T-cell (primary cell): ENCODE results near the gene PIEZO2. TPM values are rescaled to one million over a fixed set of nuclear protein-coding genes. Genes with fewer than 3 reads are reported as not detected.

Experiments used
- ATAC-seq, 4 experiments: fragments of 200-7000 bp in 3 of 4; fragments of 150-1000 bp in 1 of 4; cut with Tn5 transposase; replicated peaks in 1 of 4; 1 replicate in 3 of 4; 2 replicates in 1 of 4; pipeline ENCODE4 v1.10.0; 2021; ENCODE audit warnings: moderate library complexity in 3 of 4, mild to moderate bottlenecking in 2 of 4, moderate number of reproducible peaks in 1 of 4
- CTCF ChIA-PET, 2 donors: fragments of 300-600 bp; sonication (Branson Sonifier 250); formaldehyde crosslinking; loops; one replicate each; lab custom pipeline; 2022; ENCODE audit warnings: antibody characterized with exemption in 2 of 2; lab: Charles Lee
- POLR2A ChIA-PET, 2 donors: fragments of 300-600 bp; sonication (Branson Sonifier 250); formaldehyde crosslinking; loops; one replicate each; lab custom pipeline; 2022; ENCODE audit warnings: antibody characterized with exemption in 2 of 2; lab: Charles Lee
- DNase-seq, 35 experiments: peaks; one replicate each; pipeline versions ENCODE4 v3.0.0 to v3.0.0-alpha.2; 2013 to 2023
- H3K27ac ChIP-seq: one replicate; pipeline ENCODE4 v1.5.1; 2013; ENCODE audit warnings: low read length
- H3K27me3 ChIP-seq, 2 experiments: replicated peaks in 1 of 2; 1 replicate in 1 of 2; 2 replicates in 1 of 2; pipeline versions ENCODE4 v1.6.1 to v1.7.0; 2013; ENCODE audit warnings: low read length in 1 of 2, mixed read lengths in 1 of 2; ENCODE audit not compliant: control insufficient read depth in 2 of 2, insufficient read depth in 2 of 2; ENCODE audit errors: extremely low read depth in 1 of 2
- H3K36me3 ChIP-seq, 2 donors: 1 replicate in 1 of 2; 2 replicates in 1 of 2; pipeline versions ENCODE4 v1.6.1 to v1.7.0; 2013; ENCODE audit warnings: low read length in 1 of 2; ENCODE audit not compliant: control insufficient read depth in 2 of 2, insufficient read depth in 1 of 2; ENCODE audit errors: extremely low read depth in 1 of 2
- H3K4me1 ChIP-seq, 2 experiments: 1 replicate in 1 of 2; 2 replicates in 1 of 2; pipeline versions ENCODE4 v1.6.1 to v1.7.0; 2013; ENCODE audit warnings: low read length in 2 of 2, mixed read lengths in 1 of 2; ENCODE audit not compliant: insufficient read depth in 2 of 2, control insufficient read depth in 1 of 2; ENCODE audit errors: extremely low read depth in 1 of 2
- H3K4me3 ChIP-seq, 2 donors: 1 replicate in 1 of 2; 2 replicates in 1 of 2; pipeline versions ENCODE4 v1.5.1 to v1.7.0; 2013; ENCODE audit warnings: mild to moderate bottlenecking in 2 of 2, low read length in 1 of 2, moderate library complexity in 1 of 2; ENCODE audit not compliant: control insufficient read depth in 1 of 2; ENCODE audit errors: extremely low read depth in 1 of 2
- H3K9me3 ChIP-seq: 2 replicates; pipeline ENCODE4 v1.7.0; 2013
- H3K27ac Mint-ChIP-seq, 2 donors: one replicate each; pipeline ENCODE4 v1.8.0; 2020 to 2021; ENCODE audit warnings: mild to moderate bottlenecking in 2 of 2, mixed read lengths in 2 of 2
- H3K27me3 Mint-ChIP-seq, 2 donors: one replicate each; pipeline ENCODE4 v1.8.0; 2021 to 2022; ENCODE audit warnings: mixed read lengths in 2 of 2
- H3K36me3 Mint-ChIP-seq: one replicate; pipeline ENCODE4 v1.8.0; 2021; ENCODE audit warnings: mixed read lengths
- H3K4me1 Mint-ChIP-seq, 3 donors: one replicate each; pipeline ENCODE4 v1.8.0; 2020 to 2022; ENCODE audit warnings: mixed read lengths in 3 of 3, mild to moderate bottlenecking in 1 of 3
- H3K4me3 Mint-ChIP-seq, 3 donors: one replicate each; pipeline ENCODE4 v1.8.0; 2020 to 2022; ENCODE audit warnings: mild to moderate bottlenecking in 3 of 3, mixed read lengths in 3 of 3, moderate library complexity in 3 of 3
- H3K9me3 Mint-ChIP-seq, 3 donors: one replicate each; pipeline ENCODE4 v1.8.0; 2020 to 2022; ENCODE audit warnings: mixed read lengths in 3 of 3
- WGBS: methylation state at CpG from one replicate; pipeline ENCODE4 v1.1.5; 2013; ENCODE audit warnings: missing lambda C conversion rate; ENCODE audit not compliant: insufficient coverage; 5-methylcytosine and 5-hydroxymethylcytosine counted together
- total RNA-seq, 35 experiments: library from RNA in 6 of 35; stranded (reverse) in 6 of 35; fragments of 120-200 nt in 1 of 35; gene quantifications; one replicate each; pipeline versions ENCODE4 v1.2.1 to v1.2.4 and lab custom pipeline; 2013 to 2026

Gene PIEZO2
- total RNA-seq, 5 donors from 2014 or later (not counting 1 experiment from before 2014, with no cell fraction given) = 0.05 to 0.90 (median 0.21) TPM; not detected in 1

- H3K4me1 Mint-ChIP-seq = no peaks in the 10 kb centered on the region
- H3K4me3 ChIP-seq = no peak overlapping the region
- no peak overlapping the region for H3K27ac ChIP-seq
- no peaks in the 10 kb centered on the region for H3K36me3 Mint-ChIP-seq
- H3K9me3 ChIP-seq = peaks cover 2% of the 10 kb centered on the region
- no peaks in the 10 kb centered on the region for H3K27me3 Mint-ChIP-seq
- H3K9me3 Mint-ChIP-seq = peaks cover 0 to 11% (median 5%) of the 10 kb centered on the region in 3 donors
- H3K27me3 ChIP-seq = no peaks in the 10 kb centered on the region
- 100% methylated on average over 1 of the region's 1 CpG for WGBS
- H3K27ac Mint-ChIP-seq = no peak overlapping the region
- no peak for DNase-seq
- no peaks in the 10 kb centered on the region for H3K36me3 ChIP-seq
- ChIA-PET CTCF (no interaction called here), POLR2A (no interaction called here)
- no peaks in the 10 kb centered on the region for H3K4me1 ChIP-seq
- H3K4me3 Mint-ChIP-seq = no peak overlapping the region
- ATAC-seq = no peak
Observed at GRCh38 chr18:11002277-11002676, 147.1 kb downstream of the PIEZO2 start.

- Histone ChIP-seq H3K4me1 (no peaks in the 10 kb centered on the region), H3K4me3 (no peak overlapping the region), H3K27ac (no peak overlapping the region), H3K9me3 (peaks cover 2% of the 10 kb centered on the region), H3K36me3 (no peaks in the 10 kb centered on the region), H3K27me3 (no peaks in the 10 kb centered on the region)
- no peak overlapping the region for H3K27ac Mint-ChIP-seq
- ChIA-PET CTCF (no interaction called here), POLR2A (no interaction called here)
- H3K4me3 Mint-ChIP-seq = no peak overlapping the region
- no peaks in the 10 kb centered on the region for H3K4me1 Mint-ChIP-seq
- no peaks in the 10 kb centered on the region for H3K36me3 Mint-ChIP-seq
- H3K27me3 Mint-ChIP-seq = no peaks in the 10 kb centered on the region
- H3K9me3 Mint-ChIP-seq = peaks cover 6 to 18% (median 7%) of the 10 kb centered on the region in 3 donors
- WGBS = 67% methylated on average over 1 of the region's 3 CpGs
- DNase-seq = no peak
- ATAC-seq = no peak
Observed at GRCh38 chr18:11000071-11000470, 149.3 kb downstream of the PIEZO2 start.

- H3K4me1 Mint-ChIP-seq = no peaks in the 10 kb centered on the region
- peaks cover 12 to 23% (median 13%) of the 10 kb centered on the region in 3 donors for H3K9me3 Mint-ChIP-seq
- POLR2A ChIA-PET = no interaction called here
Observed at GRCh38 chr18:10997885-10998284, 151.5 kb downstream of the PIEZO2 start.

GRCh38 chr18:10995550-10995949 is 153.8 kb downstream of the PIEZO2 start:
- H3K4me3 ChIP-seq = no peak overlapping the region
- 0% methylated on average over 1 of the region's 1 CpG for WGBS
- H3K27me3 Mint-ChIP-seq = no peaks in the 10 kb centered on the region
- H3K4me1 Mint-ChIP-seq = no peaks in the 10 kb centered on the region
- no peak overlapping the region for H3K4me3 Mint-ChIP-seq
- CTCF ChIA-PET = no interaction called here
- DNase-seq (no peak), ATAC-seq (no peak)
- no peaks in the 10 kb centered on the region for H3K4me1 ChIP-seq
- peaks cover 15 to 36% (median 20%) of the 10 kb centered on the region in 3 donors for H3K9me3 Mint-ChIP-seq
- H3K27ac Mint-ChIP-seq = no peak overlapping the region
- no peak overlapping the region for H3K27ac ChIP-seq
- no peaks in the 10 kb centered on the region for H3K36me3 Mint-ChIP-seq
- H3K27me3 ChIP-seq = no peaks in the 10 kb centered on the region
- POLR2A ChIA-PET = no interaction called here
- H3K36me3 ChIP-seq = no peaks in the 10 kb centered on the region
- peaks cover 2% of the 10 kb centered on the region for H3K9me3 ChIP-seq

More at GRCh38 chr18:10997885-10998284, 151.5 kb downstream of the PIEZO2 start:
- ATAC-seq (no peak), DNase-seq (no peak)
- no peaks in the 10 kb centered on the region for H3K36me3 Mint-ChIP-seq
- no peak overlapping the region for H3K4me3 Mint-ChIP-seq
- no CpG with 5 or more reads among the region's 1 CpG for WGBS
- Histone ChIP-seq H3K4me1 (no peaks in the 10 kb centered on the region), H3K36me3 (no peaks in the 10 kb centered on the region), H3K4me3 (no peak overlapping the region), H3K27ac (no peak overlapping the region), H3K27me3 (no peaks in the 10 kb centered on the region), H3K9me3 (peaks cover 2% of the 10 kb centered on the region)
- CTCF ChIA-PET = no interaction called here
- no peaks in the 10 kb centered on the region for H3K27me3 Mint-ChIP-seq
- no peak overlapping the region for H3K27ac Mint-ChIP-seq

GRCh38 chr18:10989486-10989885 is 159.9 kb downstream of the PIEZO2 start:
- no peak overlapping the region for H3K4me3 Mint-ChIP-seq

GRCh38 chr18:10985689-10986088 is 163.7 kb downstream of the PIEZO2 start:
- Histone ChIP-seq H3K4me3 (no peak overlapping the region), H3K9me3 (no peaks in the 10 kb centered on the region), H3K4me1 (no peaks in the 10 kb centered on the region), H3K27me3 (no peaks in the 10 kb centered on the region), H3K36me3 (no peaks in the 10 kb centered on the region), H3K27ac (no peak overlapping the region)
- no peaks in the 10 kb centered on the region for H3K4me1 Mint-ChIP-seq
- H3K4me3 Mint-ChIP-seq = no peak overlapping the region
- CTCF ChIA-PET = no interaction called here
- no peaks in the 10 kb centered on the region for H3K27me3 Mint-ChIP-seq
- H3K27ac Mint-ChIP-seq = no peak overlapping the region
- POLR2A ChIA-PET = no interaction called here
- no CpG with 5 or more reads among the region's 2 CpGs for WGBS
- no peak for DNase-seq
- H3K36me3 Mint-ChIP-seq = peaks cover 3% of the 10 kb centered on the region
- peaks cover 18 to 35% (median 18%) of the 10 kb centered on the region in 3 donors for H3K9me3 Mint-ChIP-seq
- no peak for ATAC-seq

More at GRCh38 chr18:10989486-10989885, 159.9 kb downstream of the PIEZO2 start:
- ChIA-PET CTCF (no interaction called here), POLR2A (no interaction called here)
- ATAC-seq = no peak
- Mint-ChIP-seq H3K27ac (no peak overlapping the region), H3K9me3 (peaks cover 20 to 45% (median 27%) of the 10 kb centered on the region in 3 donors), H3K27me3 (no peaks in the 10 kb centered on the region), H3K36me3 (peaks cover 3% of the 10 kb centered on the region), H3K4me1 (no peaks in the 10 kb centered on the region)
- Histone ChIP-seq H3K9me3 (no peaks in the 10 kb centered on the region), H3K36me3 (no peaks in the 10 kb centered on the region), H3K4me1 (no peaks in the 10 kb centered on the region), H3K4me3 (no peak overlapping the region), H3K27ac (no peak overlapping the region), H3K27me3 (no peaks in the 10 kb centered on the region)
- DNase-seq = no peak
- WGBS = no CpG with 5 or more reads among the region's 2 CpGs

- Mint-ChIP-seq H3K27ac (no peak overlapping the region), H3K36me3 (no peaks in the 10 kb centered on the region), H3K4me1 (no peaks in the 10 kb centered on the region), H3K4me3 (no peak overlapping the region), H3K27me3 (no peaks in the 10 kb centered on the region), H3K9me3 (peaks cover 2 to 8% (median 7%) of the 10 kb centered on the region in 3 donors)
- no CpG with 5 or more reads among the region's 7 CpGs for WGBS
- no peaks in the 10 kb centered on the region for H3K27me3 ChIP-seq
- ChIA-PET POLR2A (interaction anchor here in 1 of 2 donors (0.6 kb wide), 1 partner anchor 55 kb away, joined by 5 read pairs; no protein-coding TSS in a partner anchor), CTCF (no interaction called here)
- no peak for DNase-seq
- ATAC-seq = no peak
- no peaks in the 10 kb centered on the region for H3K36me3 ChIP-seq
- H3K4me1 ChIP-seq = no peaks in the 10 kb centered on the region
- H3K4me3 ChIP-seq = no peak overlapping the region
- no peak overlapping the region for H3K27ac ChIP-seq
- no peaks in the 10 kb centered on the region for H3K9me3 ChIP-seq
Observed at GRCh38 chr18:10979411-10979810, 170.0 kb downstream of the PIEZO2 start.
